T-helper 17 cell (primary cell): ENCODE results near the gene FOXO3. TPM values are rescaled to one million over a fixed set of nuclear protein-coding genes. Genes with fewer than 3 reads are reported as not detected.
A peak's percentile ranks its signal among the peaks of the same experiment; 100 is the strongest.

ENCODE experiments used
- ATAC-seq: fragments of 150-1000 bp; cut with Tn5 transposase; 2 replicates; pipeline ENCODE4 v1.10.0; 2021; ENCODE audit warnings: mild to moderate bottlenecking, moderate library complexity
- DNase-seq, 3 donors: peaks; one replicate each; pipeline versions ENCODE4 v3.0.0 to v3.0.0-alpha.2; 2020 to 2021
- H3K9me3 ChIP-seq: one replicate; pipeline ENCODE4 v1.7.0; 2013; ENCODE audit warnings: low read length, mild to moderate bottlenecking; ENCODE audit not compliant: control insufficient read depth, poor library complexity, severe bottlenecking
- H3K27ac Mint-ChIP-seq: one replicate; pipeline ENCODE4 v1.8.0; 2022; ENCODE audit warnings: mild to moderate bottlenecking, moderate library complexity, mixed read lengths
- H3K27me3 Mint-ChIP-seq: one replicate; pipeline ENCODE4 v1.8.0; 2022; ENCODE audit warnings: mixed read lengths
- H3K36me3 Mint-ChIP-seq: one replicate; pipeline ENCODE4 v1.8.0; 2022; ENCODE audit warnings: low read depth, mixed read lengths
- H3K4me1 Mint-ChIP-seq: one replicate; pipeline ENCODE4 v1.8.0; 2022; ENCODE audit warnings: mild to moderate bottlenecking, mixed read lengths
- H3K4me3 Mint-ChIP-seq: one replicate; pipeline ENCODE4 v1.8.0; 2022; ENCODE audit warnings: mild to moderate bottlenecking, moderate library complexity, mixed read lengths
- total RNA-seq, 4 donors: library from RNA in 2 of 4; stranded (reverse) in 2 of 4; gene quantifications; one replicate each; pipeline ENCODE4 v1.2.3 and lab custom pipeline; 2022 to 2026

Gene FOXO3
- total RNA-seq, 2 donors from 2014 or later = 22.6 to 34.1 TPM

GRCh38 chr6:108604156-108604555 is 43.4 kb downstream of the FOXO3 start:
- ATAC-seq = no peak
- Mint-ChIP-seq H3K27me3 (no peaks in the 10 kb centered on the region), H3K36me3 (no peaks in the 10 kb centered on the region), H3K27ac (no peak overlapping the region), H3K4me1 (peaks cover 26% of the 10 kb centered on the region), H3K4me3 (no peak overlapping the region)
- no peak for DNase-seq
- no peaks in the 10 kb centered on the region for H3K9me3 ChIP-seq

- Mint-ChIP-seq H3K27ac (peak overlapping the region; percentile 71), H3K27me3 (no peaks in the 10 kb centered on the region), H3K36me3 (no peaks in the 10 kb centered on the region), H3K4me3 (no peak overlapping the region), H3K4me1 (peaks cover 36% of the 10 kb centered on the region)
- no peak for ATAC-seq
- H3K9me3 ChIP-seq = no peaks in the 10 kb centered on the region
- no peak for DNase-seq
Measured at GRCh38 chr6:108606250-108606690, 45.6 kb downstream of the FOXO3 start.

- H3K27ac Mint-ChIP-seq = no peak overlapping the region
- DNase-seq (no peak), ATAC-seq (no peak)
- no peaks in the 10 kb centered on the region for H3K36me3 Mint-ChIP-seq
- peaks cover 26% of the 10 kb centered on the region for H3K4me1 Mint-ChIP-seq
- H3K4me3 Mint-ChIP-seq = no peak overlapping the region
- H3K9me3 ChIP-seq = no peaks in the 10 kb centered on the region
- no peaks in the 10 kb centered on the region for H3K27me3 Mint-ChIP-seq
Measured at GRCh38 chr6:108608453-108609275, 47.9 kb downstream of the FOXO3 start.

GRCh38 chr6:108609276-108609769 is 48.6 kb downstream of the FOXO3 start:
- peaks cover 29% of the 10 kb centered on the region for H3K4me1 Mint-ChIP-seq
- H3K9me3 ChIP-seq = no peaks in the 10 kb centered on the region
- H3K27me3 Mint-ChIP-seq = no peaks in the 10 kb centered on the region
- H3K27ac Mint-ChIP-seq = no peak overlapping the region
- ATAC-seq (no peak), DNase-seq (no peak)
- H3K4me3 Mint-ChIP-seq = no peak overlapping the region
- no peaks in the 10 kb centered on the region for H3K36me3 Mint-ChIP-seq

- ATAC-seq (no peak), DNase-seq (no peak)
- no peaks in the 10 kb centered on the region for H3K36me3 Mint-ChIP-seq
- peaks cover 32% of the 10 kb centered on the region for H3K4me1 Mint-ChIP-seq
- no peaks in the 10 kb centered on the region for H3K9me3 ChIP-seq
- no peak overlapping the region for H3K27ac Mint-ChIP-seq
- no peaks in the 10 kb centered on the region for H3K27me3 Mint-ChIP-seq
- no peak overlapping the region for H3K4me3 Mint-ChIP-seq
Measured at GRCh38 chr6:108610270-108610839, 49.6 kb downstream of the FOXO3 start.

GRCh38 chr6:108610957-108611586 is 50.4 kb downstream of the FOXO3 start:
- peaks cover 31% of the 10 kb centered on the region for H3K4me1 Mint-ChIP-seq
- no peaks in the 10 kb centered on the region for H3K36me3 Mint-ChIP-seq
- DNase-seq = no peak
- no peaks in the 10 kb centered on the region for H3K27me3 Mint-ChIP-seq
- ATAC-seq = no peak
- no peak overlapping the region for H3K4me3 Mint-ChIP-seq
- H3K9me3 ChIP-seq = no peaks in the 10 kb centered on the region
- H3K27ac Mint-ChIP-seq = no peak overlapping the region

- no peak for ATAC-seq
- Mint-ChIP-seq H3K36me3 (no peaks in the 10 kb centered on the region), H3K27me3 (no peaks in the 10 kb centered on the region), H3K4me1 (peaks cover 26% of the 10 kb centered on the region), H3K27ac (no peak overlapping the region), H3K4me3 (no peak overlapping the region)
- H3K9me3 ChIP-seq = no peaks in the 10 kb centered on the region
- no peak for DNase-seq
Measured at GRCh38 chr6:108612852-108613251, 52.1 kb downstream of the FOXO3 start.

GRCh38 chr6:108616544-108616943 is 55.8 kb downstream of the FOXO3 start:
- Mint-ChIP-seq H3K4me1 (peaks cover 19% of the 10 kb centered on the region), H3K4me3 (no peak overlapping the region), H3K27me3 (no peaks in the 10 kb centered on the region), H3K27ac (no peak overlapping the region), H3K36me3 (peaks cover 2% of the 10 kb centered on the region)
- no peaks in the 10 kb centered on the region for H3K9me3 ChIP-seq
- DNase-seq (no peak), ATAC-seq (no peak)

GRCh38 chr6:108616973-108617372 is 56.3 kb downstream of the FOXO3 start:
- no peaks in the 10 kb centered on the region for H3K9me3 ChIP-seq
- Mint-ChIP-seq H3K27ac (peak overlapping the region; percentile 32), H3K27me3 (no peaks in the 10 kb centered on the region), H3K4me3 (no peak overlapping the region), H3K36me3 (peaks cover 2% of the 10 kb centered on the region), H3K4me1 (peaks cover 21% of the 10 kb centered on the region)
- ATAC-seq (no peak), DNase-seq (no peak)

- Mint-ChIP-seq H3K4me3 (peak overlapping the region; percentile 47), H3K27ac (no peak overlapping the region), H3K27me3 (no peaks in the 10 kb centered on the region), H3K4me1 (peaks cover 32% of the 10 kb centered on the region), H3K36me3 (peaks cover 2% of the 10 kb centered on the region)
- ATAC-seq = no peak
- no peaks in the 10 kb centered on the region for H3K9me3 ChIP-seq
- no peak for DNase-seq
Measured at GRCh38 chr6:108618623-108619152, 58.0 kb downstream of the FOXO3 start.

- no peak overlapping the region for H3K4me3 Mint-ChIP-seq
- H3K4me1 Mint-ChIP-seq = peaks cover 29% of the 10 kb centered on the region
- no peaks in the 10 kb centered on the region for H3K27me3 Mint-ChIP-seq
- no peak overlapping the region for H3K27ac Mint-ChIP-seq
- no peak for ATAC-seq
- no peak for DNase-seq
- H3K9me3 ChIP-seq = no peaks in the 10 kb centered on the region
- peaks cover 2% of the 10 kb centered on the region for H3K36me3 Mint-ChIP-seq
Measured at GRCh38 chr6:108619431-108620197, 58.9 kb downstream of the FOXO3 start.

GRCh38 chr6:108621117-108621516 is 60.4 kb downstream of the FOXO3 start:
- Mint-ChIP-seq H3K27me3 (no peaks in the 10 kb centered on the region), H3K36me3 (peaks cover 2% of the 10 kb centered on the region)
- peak; percentile 32 for ATAC-seq

More at GRCh38 chr6:108621117-108621516, 60.4 kb downstream of the FOXO3 start:
- Mint-ChIP-seq H3K4me1 (peaks cover 24% of the 10 kb centered on the region), H3K4me3 (no peak overlapping the region), H3K27ac (peak overlapping the region; percentile 68)
- H3K9me3 ChIP-seq = no peaks in the 10 kb centered on the region
- no peak for DNase-seq
